H1 (cell line): ENCODE measurements around the gene BTBD16.

ENCODE experiments used
- ASH2L ChIP-seq: fragments of 200-600, 300-600 bp; sonication (generic); IDR thresholded peaks from one replicate; pipeline ENCODE4 v1.7.1; 2017; ENCODE audit warnings: low read length
- CBX5 ChIP-seq: fragments of 300-800, 300-1000 bp; sonication (generic); IDR thresholded peaks from 2 replicates; pipeline ENCODE4 v1.7.1; 2016; ENCODE audit warnings: antibody characterized with exemption, low read length, low read depth
- CREB1 ChIP-seq: IDR thresholded peaks from 2 replicates; pipeline ENCODE4 v1.6.1; 2012; ENCODE audit warnings: inconsistent platforms
- CTBP2 ChIP-seq: IDR thresholded peaks from 2 replicates; pipeline ENCODE4 v1.7.0; 2011; ENCODE audit warnings: borderline replicate concordance, mild to moderate bottlenecking, moderate library complexity, mixed read lengths, low read length; ENCODE audit not compliant: insufficient read depth, insufficient read length
- EP300 ChIP-seq, 2 experiments: IDR thresholded peaks; 1 replicate in 1 of 2; 2 replicates in 1 of 2; pipeline ENCODE4 v1.6.1; 2011 to 2012; ENCODE audit warnings: low read depth in 2 of 2, low read length in 2 of 2, mild to moderate bottlenecking in 2 of 2, borderline replicate concordance in 1 of 2, inconsistent platforms in 1 of 2, moderate library complexity in 1 of 2
- EZH2 ChIP-seq: fragments of 200-600 bp; sonication (generic); IDR thresholded peaks from 2 replicates; pipeline ENCODE4 v1.7.1; 2012; ENCODE audit warnings: low read depth, mild to moderate bottlenecking, moderate library complexity, low read length, inconsistent platforms; ENCODE audit not compliant: severe bottlenecking
- GABPA ChIP-seq: IDR thresholded peaks from 2 replicates; pipeline ENCODE4 v1.6.1; 2011; ENCODE audit warnings: mild to moderate bottlenecking, low read length, moderate library complexity, borderline replicate concordance; ENCODE audit not compliant: insufficient read depth
- JUND ChIP-seq: IDR thresholded peaks from 2 replicates; pipeline ENCODE4 v1.6.1; 2011; ENCODE audit warnings: mild to moderate bottlenecking, improper control_type of control experiment, low read length
- POLR2A ChIP-seq, 2 experiments: IDR thresholded peaks; 1 replicate in 1 of 2; 2 replicates in 1 of 2; pipeline ENCODE4 v1.6.1; 2011; ENCODE audit warnings: low read depth in 2 of 2, low read length in 2 of 2, mild to moderate bottlenecking in 2 of 2; ENCODE audit errors: control extremely low read depth in 1 of 2
- POLR2AphosphoS5 ChIP-seq: IDR thresholded peaks from 2 replicates; pipeline ENCODE4 v1.6.1; 2011; ENCODE audit warnings: low read depth, low read length
- TF ChIP-seq, protein P1 (sequence below): IDR thresholded peaks from 2 replicates; pipeline ENCODE4 v1.6.1; 2012; ENCODE audit warnings: inconsistent platforms
- TF ChIP-seq, protein P2 (sequence below), 3 experiments: IDR thresholded peaks; 1 replicate in 2 of 3; 2 replicates in 1 of 3; pipeline versions ENCODE4 v1.5.1 to v1.6.1; 2011; ENCODE audit warnings: low read length in 3 of 3, mild to moderate bottlenecking in 3 of 3, inconsistent platforms in 2 of 3, low read depth in 1 of 3, moderate library complexity in 1 of 3; ENCODE audit not compliant: insufficient read depth in 1 of 3; ENCODE audit errors: control extremely low read depth in 1 of 3
- TF ChIP-seq, protein P3 (sequence below): IDR thresholded peaks from 2 replicates; pipeline ENCODE4 v1.6.1; 2011; ENCODE audit warnings: low read length, improper control_type of control experiment

DNA sequence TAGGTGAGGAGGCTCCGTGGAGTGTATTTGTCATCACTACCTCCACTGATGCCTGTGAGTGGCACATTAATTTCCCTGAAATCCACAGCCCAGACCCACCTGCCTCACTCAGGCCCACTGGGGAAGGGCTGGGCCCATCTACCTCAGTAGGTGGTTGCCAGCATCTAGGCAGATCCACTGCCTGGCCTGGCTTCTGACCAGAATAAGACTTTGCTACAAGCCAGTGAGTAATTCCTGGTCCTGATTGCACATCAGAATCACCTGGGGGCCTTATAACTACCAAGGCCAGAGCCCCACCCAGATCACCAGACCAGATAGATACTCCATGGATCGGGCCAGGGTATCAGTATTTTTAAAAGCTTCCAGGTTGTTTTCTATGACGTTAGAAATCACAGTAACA, 65.9 kb downstream of the BTBD16 start:
- TF ChIP-seq, protein P1, sequence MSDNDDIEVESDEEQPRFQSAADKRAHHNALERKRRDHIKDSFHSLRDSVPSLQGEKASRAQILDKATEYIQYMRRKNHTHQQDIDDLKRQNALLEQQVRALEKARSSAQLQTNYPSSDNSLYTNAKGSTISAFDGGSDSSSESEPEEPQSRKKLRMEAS, result no peak
- TF ChIP-seq, protein P2, sequence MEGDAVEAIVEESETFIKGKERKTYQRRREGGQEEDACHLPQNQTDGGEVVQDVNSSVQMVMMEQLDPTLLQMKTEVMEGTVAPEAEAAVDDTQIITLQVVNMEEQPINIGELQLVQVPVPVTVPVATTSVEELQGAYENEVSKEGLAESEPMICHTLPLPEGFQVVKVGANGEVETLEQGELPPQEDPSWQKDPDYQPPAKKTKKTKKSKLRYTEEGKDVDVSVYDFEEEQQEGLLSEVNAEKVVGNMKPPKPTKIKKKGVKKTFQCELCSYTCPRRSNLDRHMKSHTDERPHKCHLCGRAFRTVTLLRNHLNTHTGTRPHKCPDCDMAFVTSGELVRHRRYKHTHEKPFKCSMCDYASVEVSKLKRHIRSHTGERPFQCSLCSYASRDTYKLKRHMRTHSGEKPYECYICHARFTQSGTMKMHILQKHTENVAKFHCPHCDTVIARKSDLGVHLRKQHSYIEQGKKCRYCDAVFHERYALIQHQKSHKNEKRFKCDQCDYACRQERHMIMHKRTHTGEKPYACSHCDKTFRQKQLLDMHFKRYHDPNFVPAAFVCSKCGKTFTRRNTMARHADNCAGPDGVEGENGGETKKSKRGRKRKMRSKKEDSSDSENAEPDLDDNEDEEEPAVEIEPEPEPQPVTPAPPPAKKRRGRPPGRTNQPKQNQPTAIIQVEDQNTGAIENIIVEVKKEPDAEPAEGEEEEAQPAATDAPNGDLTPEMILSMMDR (IDR thresholded peaks at IDR 0.05; ENCODE audit: control extremely low read depth in 1 of 3, insufficient read depth in 1 of 3, low read depth in 1 of 3, low read length in 3 of 3), result no peak
- TF ChIP-seq EP300 (IDR thresholded peaks at IDR 0.05; ENCODE audit: borderline replicate concordance in 1 of 2, low read depth in 2 of 2, low read length in 2 of 2) (no peak), ASH2L (no peak), JUND (no peak), CTBP2 (no peak), CBX5 (no peak), EZH2 (no peak), POLR2A (IDR thresholded peaks at IDR 0.05; ENCODE audit: control extremely low read depth in 1 of 2, low read depth in 2 of 2, low read length in 2 of 2) (no peak), GABPA (no peak), POLR2AphosphoS5 (no peak), CREB1 (no peak)
- TF ChIP-seq, protein P3, sequence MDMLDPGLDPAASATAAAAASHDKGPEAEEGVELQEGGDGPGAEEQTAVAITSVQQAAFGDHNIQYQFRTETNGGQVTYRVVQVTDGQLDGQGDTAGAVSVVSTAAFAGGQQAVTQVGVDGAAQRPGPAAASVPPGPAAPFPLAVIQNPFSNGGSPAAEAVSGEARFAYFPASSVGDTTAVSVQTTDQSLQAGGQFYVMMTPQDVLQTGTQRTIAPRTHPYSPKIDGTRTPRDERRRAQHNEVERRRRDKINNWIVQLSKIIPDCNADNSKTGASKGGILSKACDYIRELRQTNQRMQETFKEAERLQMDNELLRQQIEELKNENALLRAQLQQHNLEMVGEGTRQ, result no peak
